Esophagus muscularis mucosa (tissue), 4 donors: ENCODE results near the gene LUC7L3. TPM values are rescaled to one million over a fixed set of nuclear protein-coding genes. Genes with fewer than 3 reads are reported as not detected.

Experiments used
- DNase-seq: peaks from one replicate; pipeline ENCODE4 v3.0.0-alpha.2; 2017; ENCODE audit errors: extremely low spot score
- H3K27ac ChIP-seq, 4 donors: fragments of 200-600 bp; sonication (generic); replicated peaks in 1 of 4; 1 replicate in 3 of 4; 2 replicates in 1 of 4; pipeline ENCODE4 v1.5.1; 2016 to 2019; ENCODE audit warnings: mild to moderate bottlenecking in 1 of 4
- H3K27me3 ChIP-seq, 4 donors: fragments of 200-600 bp; sonication (generic); one replicate each; pipeline versions ENCODE4 v1.5.1 to v1.6.0; 2016 to 2019
- H3K36me3 ChIP-seq, 4 donors: fragments of 200-600 bp; sonication (generic); one replicate each; pipeline ENCODE4 v1.5.1; 2016 to 2019
- H3K4me1 ChIP-seq, 4 donors: fragments of 200-600 bp; sonication (generic); one replicate each; pipeline ENCODE4 v1.5.1; 2016 to 2019
- H3K4me3 ChIP-seq, 4 donors: fragments of 200-600 bp; sonication (generic); 1 replicate in 2 of 4; 2 replicates in 2 of 4; pipeline ENCODE4 v1.5.1; 2016 to 2019; ENCODE audit warnings: mild to moderate bottlenecking in 4 of 4, moderate library complexity in 1 of 4
- H3K9me3 ChIP-seq, 4 donors: fragments of 200-600 bp; sonication (generic); 1 replicate in 3 of 4; 2 replicates in 1 of 4; pipeline ENCODE4 v1.5.1; 2016 to 2019
- EP300 ChIP-seq: sonication (generic); formaldehyde crosslinking; IDR thresholded peaks from one replicate; pipeline ENCODE4 v1.6.1; 2017; ENCODE audit warnings: antibody characterized with exemption
- POLR2A ChIP-seq: fragments of 450-650 bp; IDR thresholded peaks from one replicate; pipeline ENCODE4 v1.6.1; 2017; ENCODE audit warnings: antibody characterized with exemption, moderate library complexity, mild to moderate bottlenecking, low read depth
- POLR2AphosphoS5 ChIP-seq, 2 donors: sonication (generic); formaldehyde crosslinking; IDR thresholded peaks; one replicate each; pipeline ENCODE4 v1.6.1; 2017; ENCODE audit warnings: antibody characterized with exemption in 2 of 2
- WGBS: methylation state at CpG from one replicate; pipeline ENCODE4 v1.1.5; 2018; 5-methylcytosine and 5-hydroxymethylcytosine counted together
- intact Hi-C: fragments of 100-400 bp; cut with DNase I; formaldehyde crosslinking; loops from one replicate; pipeline ENCODE4 v1.15.1; 2023
- total RNA-seq, 4 donors: library from RNA; depleted of rRNA; stranded (reverse); fragments of >200 nt; gene quantifications; one replicate each; pipeline versions ENCODE4 v1.1.0 to v1.2.1, GENCODE V29; 2016
- TF ChIP-seq, protein P1 (sequence below), 3 experiments: fragments of 200-600 bp in 2 of 3; fragments of 450-650 bp in 1 of 3; sonication (generic) in 2 of 3; IDR thresholded peaks; one replicate each; pipeline ENCODE4 v1.5.1; 2017 to 2019; ENCODE audit warnings: antibody characterized with exemption in 3 of 3, mild to moderate bottlenecking in 2 of 3, moderate library complexity in 1 of 3

LUC7L3 gene
- total RNA-seq, 4 donors from 2014 or later: 28.8 to 65.6 (median 38.9) TPM

- intact Hi-C loops: loop anchor here (2.0 kb wide), 1 partner anchor 58 kb away; no protein-coding TSS in a partner anchor
- 100% methylated on average over 3 of the region's 4 CpGs for WGBS
- peaks cover 0 to 5% (median 0%) of the 10 kb centered on the region in 4 donors for H3K27me3 ChIP-seq
- H3K4me3 ChIP-seq: no peak overlapping the region
- DNase-seq: no peak
- no peak overlapping the region for H3K27ac ChIP-seq
- H3K4me1 ChIP-seq: peaks cover 11 to 36% (median 23%) of the 10 kb centered on the region in 4 donors
- H3K9me3 ChIP-seq: no peaks in the 10 kb centered on the region
- H3K36me3 ChIP-seq: no peaks in the 10 kb centered on the region
- no peak for TF ChIP-seq EP300
- TF ChIP-seq POLR2AphosphoS5 (IDR thresholded peaks at IDR 0.05): no peak
- no peak for TF ChIP-seq POLR2A
- TF ChIP-seq, protein P1, sequence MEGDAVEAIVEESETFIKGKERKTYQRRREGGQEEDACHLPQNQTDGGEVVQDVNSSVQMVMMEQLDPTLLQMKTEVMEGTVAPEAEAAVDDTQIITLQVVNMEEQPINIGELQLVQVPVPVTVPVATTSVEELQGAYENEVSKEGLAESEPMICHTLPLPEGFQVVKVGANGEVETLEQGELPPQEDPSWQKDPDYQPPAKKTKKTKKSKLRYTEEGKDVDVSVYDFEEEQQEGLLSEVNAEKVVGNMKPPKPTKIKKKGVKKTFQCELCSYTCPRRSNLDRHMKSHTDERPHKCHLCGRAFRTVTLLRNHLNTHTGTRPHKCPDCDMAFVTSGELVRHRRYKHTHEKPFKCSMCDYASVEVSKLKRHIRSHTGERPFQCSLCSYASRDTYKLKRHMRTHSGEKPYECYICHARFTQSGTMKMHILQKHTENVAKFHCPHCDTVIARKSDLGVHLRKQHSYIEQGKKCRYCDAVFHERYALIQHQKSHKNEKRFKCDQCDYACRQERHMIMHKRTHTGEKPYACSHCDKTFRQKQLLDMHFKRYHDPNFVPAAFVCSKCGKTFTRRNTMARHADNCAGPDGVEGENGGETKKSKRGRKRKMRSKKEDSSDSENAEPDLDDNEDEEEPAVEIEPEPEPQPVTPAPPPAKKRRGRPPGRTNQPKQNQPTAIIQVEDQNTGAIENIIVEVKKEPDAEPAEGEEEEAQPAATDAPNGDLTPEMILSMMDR (IDR thresholded peaks at IDR 0.05): no peak
Observed at GRCh38 chr17:50785126-50785525, 65.7 kb downstream of the LUC7L3 start.

- no peak for TF ChIP-seq EP300
- TF ChIP-seq, protein P1 (IDR thresholded peaks at IDR 0.05): no peak
- TF ChIP-seq POLR2AphosphoS5 (IDR thresholded peaks at IDR 0.05): no peak
- intact Hi-C loops: loop anchor here (2.0 kb wide), 1 partner anchor 57 kb away; no protein-coding TSS in a partner anchor
- Histone ChIP-seq H3K27me3 (peaks cover 0 to 4% (median 0%) of the 10 kb centered on the region in 4 donors), H3K4me1 (peaks cover 11 to 36% (median 23%) of the 10 kb centered on the region in 4 donors), H3K4me3 (no peak overlapping the region), H3K36me3 (no peaks in the 10 kb centered on the region), H3K9me3 (no peaks in the 10 kb centered on the region), H3K27ac (peak overlapping the region in 2 of 4 donors; percentile 28 to 55)
- WGBS: 44% methylated on average over 8 of the region's 9 CpGs
- no peak for DNase-seq
Observed at GRCh38 chr17:50785946-50786570, 66.7 kb downstream of the LUC7L3 start.

DNA sequence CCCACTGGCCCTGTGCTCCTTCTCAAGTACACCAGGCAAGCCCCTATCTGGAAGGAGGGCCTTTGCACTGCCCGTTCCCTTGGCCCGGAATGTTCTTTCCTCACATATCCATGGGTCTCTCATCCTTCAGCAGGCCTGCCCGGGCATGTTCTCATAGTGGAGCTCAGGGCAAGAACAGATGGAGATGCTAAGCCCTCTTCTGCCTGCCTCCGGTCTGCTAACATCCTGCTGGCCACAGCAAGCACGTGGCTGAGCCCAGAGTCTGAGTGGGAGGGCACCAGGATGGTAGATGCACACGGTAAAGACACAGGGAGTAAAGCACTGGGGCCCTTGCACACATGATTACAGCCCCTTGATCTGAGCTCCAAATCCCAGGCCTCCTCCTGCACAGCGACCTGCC lies 67.7 kb downstream of the LUC7L3 start:
- Histone ChIP-seq H3K27ac (no peak overlapping the region), H3K4me3 (no peak overlapping the region), H3K27me3 (no peaks in the 10 kb centered on the region), H3K36me3 (no peaks in the 10 kb centered on the region), H3K4me1 (peaks cover 11 to 31% (median 21%) of the 10 kb centered on the region in 4 donors), H3K9me3 (no peaks in the 10 kb centered on the region)
- WGBS: 90% methylated on average over 7 of the region's 7 CpGs
- TF ChIP-seq POLR2AphosphoS5 (IDR thresholded peaks at IDR 0.05) (no peak), POLR2A (no peak), EP300 (no peak)
- TF ChIP-seq, protein P1 (IDR thresholded peaks at IDR 0.05): no peak
- intact Hi-C loops: no loop called here
- DNase-seq: no peak

GRCh38 chr17:50790618-50791017 lies 71.2 kb downstream of the LUC7L3 start:
- intact Hi-C loops: no loop called here
- no peaks in the 10 kb centered on the region for H3K9me3 ChIP-seq
- H3K4me3 ChIP-seq: no peak overlapping the region
- no peaks in the 10 kb centered on the region for H3K27me3 ChIP-seq
- DNase-seq: no peak
- 64% methylated on average over 6 of the region's 6 CpGs for WGBS
- no peak overlapping the region for H3K27ac ChIP-seq
- peaks cover 7 to 17% (median 15%) of the 10 kb centered on the region in 4 donors for H3K4me1 ChIP-seq
- no peaks in the 10 kb centered on the region for H3K36me3 ChIP-seq
- no peak for TF ChIP-seq EP300

GRCh38 chr17:50792132-50792531 lies 72.7 kb downstream of the LUC7L3 start:
- intact Hi-C loops: no loop called here
- TF ChIP-seq POLR2A: no peak
- TF ChIP-seq EP300: no peak
- TF ChIP-seq POLR2AphosphoS5 (IDR thresholded peaks at IDR 0.05): no peak
- TF ChIP-seq, protein P1 (IDR thresholded peaks at IDR 0.05): no peak
- H3K36me3 ChIP-seq: no peaks in the 10 kb centered on the region
- no peak for DNase-seq
- no peak overlapping the region for H3K4me3 ChIP-seq
- WGBS: 95% methylated on average over 7 of the region's 7 CpGs
- no peaks in the 10 kb centered on the region for H3K27me3 ChIP-seq
- H3K4me1 ChIP-seq: peaks cover 0 to 6% (median 1%) of the 10 kb centered on the region in 4 donors
- no peaks in the 10 kb centered on the region for H3K9me3 ChIP-seq
- no peak overlapping the region for H3K27ac ChIP-seq
